ENCODE results near the gene FANCF.
"Not testable (repeated sequence)": the region's sequence is repeated elsewhere in the genome, so short reads cannot be mapped to it uniquely, and the experiment has no call there.

The FANCF gene

GRCh38 chr11:22625448-22626287 is at the start of gene FANCF:
TSS of gene FANCF (minus strand) at chr11:22625823. CDS start at chr11:22625810, 13 bp downstream.
- peak; percentile 86 to 95 (median 89) for DNase-seq (ENCODE audit: low read depth in 4 of 4, low spot score in 1 of 4)

- DNase-seq (ENCODE audit: low read depth in 4 of 4, low spot score in 1 of 4): no peak
These were observed 49.1 kb upstream of the FANCF start for GRCh38 chr11:22674470-22675439.

GRCh38 chr11:22671751-22672150 is 46.1 kb upstream of the FANCF start:
- no peak for DNase-seq (ENCODE audit: low read depth in 4 of 4, low spot score in 1 of 4)

- DNase-seq (ENCODE audit: low read depth in 4 of 4, low spot score in 1 of 4): no peak
These were observed 45.2 kb upstream of the FANCF start for GRCh38 chr11:22670830-22671229.

GRCh38 chr11:22669368-22669767 is 43.7 kb upstream of the FANCF start:
- DNase-seq (ENCODE audit: low read depth in 4 of 4, low spot score in 1 of 4): no peak

- no peak for DNase-seq (ENCODE audit: low read depth in 4 of 4, low spot score in 1 of 4)
These were observed 42.6 kb upstream of the FANCF start for GRCh38 chr11:22668005-22668796.

GRCh38 chr11:22666688-22667439 is 41.2 kb upstream of the FANCF start:
- DNase-seq (ENCODE audit: low read depth in 4 of 4, low spot score in 1 of 4): no peak

GRCh38 chr11:22666325-22666687 is 40.7 kb upstream of the FANCF start, which contains the start of gene GAS2:
TSS of gene GAS2 (plus strand) at chr11:22666611. CDS start at chr11:22674870, 8,259 bp downstream.
- no peak for DNase-seq (ENCODE audit: low read depth in 4 of 4, low spot score in 1 of 4)

GRCh38 chr11:22659783-22660182 is 34.2 kb upstream of the FANCF start:
- DNase-seq (ENCODE audit: low read depth in 4 of 4, low spot score in 1 of 4): no peak

GRCh38 chr11:22657101-22657694 is 31.6 kb upstream of the FANCF start:
- DNase-seq (ENCODE audit: low read depth in 4 of 4, low spot score in 1 of 4): no peak

- no peak for DNase-seq (ENCODE audit: low read depth in 4 of 4, low spot score in 1 of 4)
These were observed 30.5 kb upstream of the FANCF start for GRCh38 chr11:22656130-22656529.

- DNase-seq (ENCODE audit: low read depth in 4 of 4, low spot score in 1 of 4): not testable (repeated sequence)
These were observed 26.7 kb upstream of the FANCF start for GRCh38 chr11:22652346-22652745.

- no peak for DNase-seq (ENCODE audit: low read depth in 4 of 4, low spot score in 1 of 4)
These were observed 15.9 kb upstream of the FANCF start for GRCh38 chr11:22641559-22641958.

- DNase-seq (ENCODE audit: low read depth in 4 of 4, low spot score in 1 of 4): no peak
These were observed 15.2 kb upstream of the FANCF start for GRCh38 chr11:22640862-22641261.

GRCh38 chr11:22635689-22636088 is 10.1 kb upstream of the FANCF start:
- DNase-seq (ENCODE audit: low read depth in 4 of 4, low spot score in 1 of 4): no peak

GRCh38 chr11:22634897-22635629 is 9.4 kb upstream of the FANCF start:
- no peak for DNase-seq (ENCODE audit: low read depth in 4 of 4, low spot score in 1 of 4)

GRCh38 chr11:22633354-22633902 is 7.8 kb upstream of the FANCF start:
- DNase-seq (ENCODE audit: low read depth in 4 of 4, low spot score in 1 of 4): no peak

- DNase-seq (ENCODE audit: low read depth in 4 of 4, low spot score in 1 of 4): no peak
These were observed 1.8 kb upstream of the FANCF start for GRCh38 chr11:22627421-22627820.

All from stimulated activated CD4-positive, alpha-beta T cell treated with anti-CD3 and anti-CD28 coated beads, Interleukin-1b, Interleukin-23, amount 100 ng/mL, for 24 hours (primary cell).